HG03565 (cell line): Measurements from ENCODE around the gene NF1.
"Not testable (repeated sequence)": the region's sequence is repeated elsewhere in the genome, so short reads cannot be mapped to it uniquely, and the experiment has no call there.

Experiments used
- ATAC-seq: cut with Tn5 transposase; IDR thresholded peaks from one replicate; pipeline ENCODE4 v1.9.1; 2021; ENCODE audit warnings: mild to moderate bottlenecking, moderate library complexity; ENCODE audit not compliant: unreplicated experiment

Gene NF1

GRCh38 chr17:31293581-31293980, 198.8 kb downstream of the NF1 start:
- ATAC-seq = no peak

- ATAC-seq = no peak
Measured at GRCh38 chr17:31294231-31294630, 199.5 kb downstream of the NF1 start.

GRCh38 chr17:31294820-31295488, 200.2 kb downstream of the NF1 start:
- ATAC-seq = no peak

- no peak for ATAC-seq
Measured at GRCh38 chr17:31295489-31295871, 200.7 kb downstream of the NF1 start.

- ATAC-seq = no peak
Measured at GRCh38 chr17:31296142-31296541, 201.4 kb downstream of the NF1 start.

- ATAC-seq = no peak
Measured at GRCh38 chr17:31297090-31297489, 202.3 kb downstream of the NF1 start, which contains the start of gene OMG. TSS of gene OMG (minus strand) at chr17:31297239. CDS start at chr17:31296331, 908 bp downstream.

GRCh38 chr17:31299624-31300023, 204.8 kb downstream of the NF1 start:
- ATAC-seq = no peak

- no peak for ATAC-seq
Measured at GRCh38 chr17:31307640-31308039, 212.9 kb downstream of the NF1 start.

GRCh38 chr17:31308372-31309334, 213.9 kb downstream of the NF1 start:
- ATAC-seq = no peak

GRCh38 chr17:31309556-31309955, 214.8 kb downstream of the NF1 start:
- no peak for ATAC-seq

- no peak for ATAC-seq
Measured at GRCh38 chr17:31310260-31310659, 215.5 kb downstream of the NF1 start.

GRCh38 chr17:31310886-31311285, 216.1 kb downstream of the NF1 start:
- ATAC-seq = no peak

- ATAC-seq = no peak
Measured at GRCh38 chr17:31311526-31311925, 216.7 kb downstream of the NF1 start.

- ATAC-seq = not testable (repeated sequence)
Measured at GRCh38 chr17:31312223-31312622, 217.4 kb downstream of the NF1 start.

GRCh38 chr17:31313982-31314781, 219.4 kb downstream of the NF1 start, which contains the start of gene EVI2B:
TSS of gene EVI2B (minus strand) at chr17:31314054. CDS start at chr17:31305609, 8,445 bp downstream.
- ATAC-seq = no peak

GRCh38 chr17:31314782-31315100, 220.0 kb downstream of the NF1 start:
- no peak for ATAC-seq

GRCh38 chr17:31318298-31318801, 223.6 kb downstream of the NF1 start:
- ATAC-seq = no peak

GRCh38 chr17:31318851-31319661, 224.3 kb downstream of the NF1 start:
- no peak for ATAC-seq

- no peak for ATAC-seq
Measured at GRCh38 chr17:31320241-31320640, 225.5 kb downstream of the NF1 start.

- no peak for ATAC-seq
Measured at GRCh38 chr17:31320791-31321190, 226.0 kb downstream of the NF1 start.
